ENCODE data around the gene ENO4. TPM values are rescaled to one million over a fixed set of nuclear protein-coding genes. Genes with fewer than 3 reads are reported as not detected.

Gene ENO4
- 0.07 and 0.22 TPM in 2 replicates for total RNA-seq (2014; rRNA removed; shearing (Covaris generic))

DNA sequence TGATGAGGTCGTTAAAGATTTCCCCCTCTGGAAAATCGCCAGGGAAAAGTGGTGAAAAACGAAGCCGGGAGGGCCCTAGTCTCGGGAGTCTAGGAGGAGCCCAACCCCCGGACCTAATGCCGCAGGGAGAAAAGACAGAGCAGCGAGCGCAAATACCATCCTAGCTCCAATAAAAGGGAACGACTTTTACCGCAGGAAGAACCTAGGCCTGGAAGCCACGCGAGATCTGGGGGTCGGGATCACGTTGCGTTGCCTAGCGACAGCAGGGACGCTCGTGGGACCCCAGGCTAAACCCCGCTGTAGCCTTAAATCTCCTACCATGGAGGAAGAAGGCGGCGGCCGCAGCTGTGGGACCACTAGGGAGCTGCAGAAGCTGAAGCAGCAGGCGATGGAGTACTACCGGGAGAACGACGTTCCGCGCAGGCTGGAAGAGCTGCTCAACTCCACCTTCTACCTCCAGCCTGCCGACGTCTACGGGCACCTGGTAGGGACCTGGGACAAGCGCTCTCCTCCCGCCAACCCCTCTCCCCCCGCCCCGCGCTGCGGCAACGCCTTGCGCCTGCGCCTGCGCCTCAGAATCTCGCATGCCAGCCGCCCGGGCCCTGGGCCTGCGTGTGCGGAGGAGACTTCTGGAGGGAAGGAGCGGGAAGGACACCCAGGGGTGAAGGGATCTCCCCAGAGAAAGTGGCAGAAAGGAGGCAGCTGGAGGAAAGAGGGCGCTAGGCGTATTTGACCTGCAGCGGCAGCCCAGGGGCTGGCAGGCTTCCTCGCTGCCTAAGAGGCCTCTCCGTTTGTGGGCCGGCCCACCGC, at the start of gene ENO4:
Gene ENO4 (plus strand): TSS at position 252 of the 810 bp plus-strand sequence. CDS start 68 bp downstream, at position 320.
- peak; percentile 72 for DNase-seq (ENCODE audit: low spot score)

GRCh38 chr10:116800286-116800929, 48.9 kb upstream of the ENO4 start:
- DNase-seq (ENCODE audit: low spot score), result no peak

- no peak for DNase-seq (ENCODE audit: low spot score)
Observed at GRCh38 chr10:116801658-116802057, 47.6 kb upstream of the ENO4 start.

- DNase-seq (ENCODE audit: low spot score), result no peak
Observed at GRCh38 chr10:116802474-116802873, 46.8 kb upstream of the ENO4 start.

DNA sequence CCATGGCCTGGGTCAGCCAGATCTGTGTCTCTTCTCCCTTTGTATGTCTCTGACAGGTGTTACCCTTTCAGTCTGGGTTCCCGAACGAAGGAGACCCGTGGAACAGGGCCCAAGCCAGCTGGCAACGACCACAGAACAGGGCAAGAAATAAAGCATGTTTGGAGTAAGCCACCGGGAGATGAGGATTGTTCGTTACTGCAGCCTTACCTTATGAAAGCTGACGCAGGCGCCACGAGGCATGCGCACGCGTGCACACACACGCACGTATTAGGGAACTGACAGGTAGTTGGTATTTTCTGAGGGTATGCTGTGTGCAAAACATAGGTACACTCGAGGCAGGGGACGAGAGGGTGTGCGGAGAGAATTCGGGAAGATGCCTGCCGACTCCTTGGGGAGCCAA, 46.4 kb upstream of the ENO4 start:
- DNase-seq (ENCODE audit: low spot score), result no peak

GRCh38 chr10:116803451-116804249, 45.6 kb upstream of the ENO4 start:
- no peak for DNase-seq (ENCODE audit: low spot score)

DNA sequence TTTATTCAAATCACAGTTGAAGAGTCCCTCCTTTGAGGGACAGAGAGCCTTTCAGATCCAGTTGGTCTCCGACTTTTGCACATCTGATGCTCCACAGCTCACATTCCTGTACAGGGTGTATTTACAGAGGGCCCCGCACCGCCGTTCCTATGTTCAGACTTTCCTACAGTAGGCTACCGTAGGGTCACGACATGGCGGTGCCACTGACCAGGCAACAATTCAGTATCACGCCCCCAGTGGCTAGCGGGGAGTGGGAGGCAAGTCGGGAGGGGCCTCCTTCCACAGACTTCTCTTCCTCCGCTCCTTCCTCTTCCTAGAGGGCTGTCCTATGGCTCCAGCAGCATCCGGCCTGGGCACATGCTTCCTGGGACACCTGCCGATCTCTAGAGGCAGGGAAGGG, 40.6 kb upstream of the ENO4 start:
- DNase-seq (ENCODE audit: low spot score), result no peak

GRCh38 chr10:116809483-116810119, 39.7 kb upstream of the ENO4 start:
- DNase-seq (ENCODE audit: low spot score), result peak; percentile 52

- DNase-seq (ENCODE audit: low spot score), result no peak
Observed at GRCh38 chr10:116810120-116810500, 39.2 kb upstream of the ENO4 start.

DNA sequence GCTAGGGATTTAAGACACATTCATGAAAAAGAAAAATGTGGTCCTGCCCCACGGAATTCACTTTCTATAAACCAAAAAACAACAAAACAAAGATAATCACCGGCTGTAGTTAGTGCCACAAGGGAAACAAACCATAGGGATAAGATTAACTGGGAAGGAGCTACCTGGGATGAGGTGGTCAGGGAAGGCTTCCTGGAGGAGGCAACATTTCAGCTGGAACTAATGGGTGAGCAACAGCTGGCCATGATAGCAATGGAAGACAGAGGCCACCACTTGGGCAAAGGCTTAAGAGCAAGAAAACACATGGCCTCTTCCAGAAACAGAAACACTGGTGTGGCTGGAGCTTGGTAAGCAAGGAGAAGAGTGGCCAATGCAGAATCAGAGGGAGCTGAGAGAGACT, 38.4 kb upstream of the ENO4 start:
- DNase-seq (ENCODE audit: low spot score), result no peak

- no peak for DNase-seq (ENCODE audit: low spot score)
Observed at GRCh38 chr10:116811691-116812090, 37.6 kb upstream of the ENO4 start.

DNA sequence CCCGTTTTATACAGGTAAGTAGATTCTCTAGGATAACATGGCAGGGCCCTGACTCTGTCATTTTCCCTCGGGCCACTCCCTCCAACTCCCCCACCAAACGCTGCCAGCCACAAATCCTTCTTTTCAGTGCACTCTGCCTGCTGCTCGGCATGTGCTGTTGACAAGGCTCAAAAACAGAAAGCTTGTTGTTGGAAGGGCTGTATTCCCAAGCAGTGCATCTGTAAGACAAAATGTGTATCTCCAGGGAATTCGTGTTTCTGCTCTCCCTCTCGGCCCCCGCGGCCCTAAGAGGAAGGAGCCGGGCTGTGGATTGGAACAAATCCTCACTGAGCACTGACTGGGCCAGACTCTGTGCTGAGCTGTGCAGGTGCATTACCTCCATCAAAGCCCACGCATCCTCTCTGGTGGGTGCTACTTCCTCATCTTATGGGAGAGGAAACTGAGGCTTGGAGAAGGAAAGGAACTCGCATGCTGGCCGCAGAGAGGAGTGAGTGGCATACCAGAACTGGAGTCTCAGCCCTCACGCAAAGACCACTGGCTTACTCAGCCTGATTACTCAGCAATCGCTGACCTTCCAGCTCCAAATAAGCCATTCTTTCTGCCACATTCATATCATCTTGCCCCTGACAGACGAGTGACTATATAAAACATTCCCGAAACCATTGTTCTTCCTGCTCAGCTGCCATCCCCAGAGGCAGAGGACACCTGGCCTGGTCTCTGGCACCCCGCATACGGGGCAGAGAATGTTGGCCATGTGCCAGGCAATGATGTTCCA, 33.5 kb upstream of the ENO4 start:
- DNase-seq (ENCODE audit: low spot score), result peak; percentile 23

DNA sequence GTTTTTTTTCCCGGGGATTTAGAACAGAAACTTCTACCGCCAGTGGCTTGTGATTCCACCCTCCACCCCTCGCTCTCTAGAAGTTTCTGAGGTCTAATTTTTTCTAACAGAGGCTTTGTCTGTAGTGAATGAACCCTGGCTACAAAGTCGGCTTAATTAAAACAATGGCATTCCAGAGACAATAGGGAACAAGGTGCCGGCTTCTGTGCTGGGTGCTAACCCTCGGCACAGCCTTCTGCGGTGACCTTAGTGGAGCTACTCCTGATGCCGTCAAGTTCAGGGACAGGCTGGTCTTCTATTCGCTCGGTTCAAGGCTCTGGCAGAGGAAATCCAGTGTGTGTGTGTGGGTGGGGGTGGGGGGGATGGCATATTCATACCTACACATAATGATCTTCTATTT, 32.1 kb upstream of the ENO4 start:
- no peak for DNase-seq (ENCODE audit: low spot score)

- DNase-seq (ENCODE audit: low spot score), result no peak
Observed at GRCh38 chr10:116817780-116818343, 31.4 kb upstream of the ENO4 start.

DNA sequence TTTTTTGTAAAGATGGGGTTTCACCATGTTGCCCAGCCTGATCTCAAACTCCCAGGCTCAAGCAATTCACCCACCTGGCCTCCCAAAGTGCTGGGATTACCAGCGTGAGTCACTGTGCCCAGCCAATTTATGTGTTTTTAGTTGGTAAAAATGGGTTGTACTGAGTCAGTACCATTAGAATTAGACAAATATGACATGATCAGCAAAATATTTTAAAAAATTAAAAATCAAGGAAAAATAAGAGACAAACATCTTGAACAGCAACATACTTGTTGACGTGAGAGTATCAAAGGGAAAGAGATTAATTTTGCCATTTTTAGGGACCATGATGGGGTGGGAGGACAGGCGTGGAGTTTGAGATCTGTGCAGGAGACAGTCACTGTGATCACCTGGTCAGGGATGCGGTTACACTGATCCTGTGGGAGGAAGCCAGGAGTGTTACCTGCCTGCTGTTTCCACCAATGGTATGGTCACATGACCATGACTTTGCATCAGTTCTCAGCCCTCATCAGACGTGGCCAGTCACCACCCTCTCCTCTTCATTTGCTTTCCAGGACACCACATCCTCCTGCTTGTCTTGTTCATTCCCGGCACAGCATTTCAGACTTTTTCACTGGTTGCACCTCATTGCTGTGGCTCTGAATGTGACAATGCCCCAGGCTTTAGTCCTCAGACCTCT, 29.2 kb upstream of the ENO4 start:
- DNase-seq (ENCODE audit: low spot score), result no peak

DNA sequence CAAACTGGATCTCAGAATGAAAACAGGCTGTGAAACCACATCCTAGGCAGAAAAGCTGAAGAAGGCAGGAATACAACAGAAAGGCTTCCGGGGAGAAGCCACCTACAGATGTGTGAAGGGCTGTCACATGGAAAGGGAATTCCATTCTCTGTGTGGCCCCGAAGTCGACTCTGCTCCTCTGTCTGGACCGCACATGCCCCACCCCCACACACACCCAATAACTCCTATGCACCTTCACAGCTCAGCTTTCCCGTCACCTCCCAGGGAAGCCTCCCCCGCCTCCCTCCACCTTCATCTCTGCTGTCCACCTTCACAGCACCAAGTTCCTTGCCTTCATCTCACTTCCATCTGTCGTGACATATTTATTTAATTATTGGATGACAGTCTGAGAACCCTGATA, 23.4 kb upstream of the ENO4 start:
- DNase-seq (ENCODE audit: low spot score), result no peak

DNA sequence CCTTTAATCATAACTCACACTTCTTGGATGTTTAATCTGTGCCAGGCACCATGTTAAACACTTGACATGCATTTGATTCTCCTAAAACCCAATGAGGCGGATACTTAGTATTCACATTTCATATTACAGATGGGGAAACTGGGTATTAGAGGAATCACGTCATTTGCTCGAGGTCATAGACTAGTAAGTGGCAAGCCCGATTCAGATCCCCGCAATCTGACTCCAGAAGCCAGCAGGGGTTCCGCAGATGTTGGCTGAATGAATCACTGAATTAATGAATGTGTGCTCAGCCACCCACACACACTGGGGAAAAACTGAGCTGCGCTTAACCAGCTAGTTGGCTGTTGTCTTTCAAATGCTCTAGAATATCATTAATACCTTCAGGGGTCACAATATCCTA, 22.5 kb upstream of the ENO4 start:
- DNase-seq (ENCODE audit: low spot score), result peak; percentile 18

DNA sequence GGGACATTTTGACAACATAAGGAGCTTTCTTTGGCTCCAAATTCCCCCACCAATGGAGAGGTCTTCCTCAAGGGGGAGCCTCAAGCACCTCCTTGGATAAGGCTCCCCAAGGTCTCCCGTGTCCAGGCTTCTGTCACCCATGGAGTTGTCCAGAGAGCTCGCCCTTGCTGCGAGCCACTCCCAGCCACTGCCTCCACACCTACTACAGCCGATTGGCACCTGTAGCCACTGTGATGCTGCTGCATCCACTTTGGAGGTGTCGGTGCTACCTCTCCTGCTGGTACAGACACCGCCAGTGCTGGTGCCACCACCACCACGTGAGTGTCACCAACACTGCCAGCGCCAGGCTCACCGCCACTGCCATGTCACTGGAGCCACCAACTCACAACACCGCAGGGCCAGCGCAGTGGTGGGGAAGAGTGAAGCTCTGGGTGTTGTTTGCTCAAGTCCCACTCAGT, 22.1 kb upstream of the ENO4 start:
- no peak for DNase-seq (ENCODE audit: low spot score)

- DNase-seq (ENCODE audit: low spot score), result no peak
Observed at GRCh38 chr10:116828116-116828515, 21.2 kb upstream of the ENO4 start.

DNA sequence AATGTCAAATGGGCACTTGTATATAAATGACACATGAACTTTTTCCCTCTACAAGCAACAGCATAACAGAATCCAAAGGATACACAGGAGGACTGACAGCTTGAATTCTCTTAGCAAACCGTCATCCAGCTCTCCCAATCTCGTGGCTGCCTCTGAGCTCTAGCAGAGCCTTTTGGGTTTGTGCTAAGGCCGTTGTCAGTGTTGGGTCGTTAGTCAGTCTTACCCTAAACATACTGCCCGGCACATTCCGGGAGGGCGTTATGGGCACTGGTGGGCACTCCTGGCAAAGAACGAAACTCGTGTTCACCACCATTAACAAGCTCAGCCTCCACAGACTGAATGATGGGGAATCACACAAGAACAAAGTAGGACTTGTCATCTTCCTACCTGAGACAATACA, 19.6 kb upstream of the ENO4 start:
- DNase-seq (ENCODE audit: low spot score), result no peak

Measured in A172 (cell line).